AG10803 (cell line): ENCODE results near the gene KCNN1.

Experiments
- DNase-seq: peaks from one replicate; pipeline ENCODE4 v3.0.0; 2010; ENCODE audit warnings: low read depth
- H3K4me3 ChIP-seq: 2 replicates; pipeline ENCODE4 v1.5.1; 2011; ENCODE audit warnings: mild to moderate bottlenecking, low read length, control low read depth
- TF ChIP-seq, protein P1 (sequence below): conservative IDR thresholded peaks from 2 replicates; pipeline ENCODE4 v1.5.1; 2011; ENCODE audit warnings: mild to moderate bottlenecking, low read length, control low read depth, inconsistent platforms

Gene KCNN1

DNA sequence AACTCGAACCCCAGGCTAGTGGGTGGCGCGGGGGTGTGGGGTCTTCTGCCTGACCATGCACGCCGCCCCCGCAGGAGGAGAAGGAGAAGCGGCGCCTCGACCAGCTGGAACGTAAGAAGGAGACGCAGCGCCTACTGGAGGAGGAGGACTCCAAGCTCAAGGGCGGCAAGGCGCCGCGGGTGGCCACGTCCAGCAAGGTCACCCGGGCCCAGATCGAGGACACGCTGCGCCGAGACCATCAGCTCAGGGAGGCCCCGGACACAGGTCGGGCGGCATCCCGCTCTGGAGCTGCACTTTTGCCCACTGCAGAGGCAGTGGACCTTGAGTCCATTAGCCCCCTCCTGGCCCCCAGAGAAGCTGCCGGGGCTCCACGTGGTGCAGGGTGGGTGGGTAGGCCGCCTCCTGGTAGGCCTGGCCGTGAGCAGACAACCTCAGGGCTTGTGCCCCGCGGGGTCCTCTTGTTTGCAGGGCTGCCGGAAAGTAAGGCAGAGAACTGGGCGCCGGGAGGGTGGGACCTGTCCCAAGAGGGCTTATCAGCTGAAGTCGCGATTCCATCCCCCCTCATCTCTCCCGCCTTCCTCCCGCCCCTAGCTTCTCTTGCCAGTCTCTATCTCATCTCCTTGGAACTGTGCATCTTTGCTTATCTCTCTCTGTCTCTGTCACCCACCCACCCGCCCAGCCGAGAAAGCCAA is 24.2 kb upstream of the KCNN1 start:
- no peak overlapping the region for H3K4me3 ChIP-seq
- no peak for DNase-seq
- TF ChIP-seq, protein P1, sequence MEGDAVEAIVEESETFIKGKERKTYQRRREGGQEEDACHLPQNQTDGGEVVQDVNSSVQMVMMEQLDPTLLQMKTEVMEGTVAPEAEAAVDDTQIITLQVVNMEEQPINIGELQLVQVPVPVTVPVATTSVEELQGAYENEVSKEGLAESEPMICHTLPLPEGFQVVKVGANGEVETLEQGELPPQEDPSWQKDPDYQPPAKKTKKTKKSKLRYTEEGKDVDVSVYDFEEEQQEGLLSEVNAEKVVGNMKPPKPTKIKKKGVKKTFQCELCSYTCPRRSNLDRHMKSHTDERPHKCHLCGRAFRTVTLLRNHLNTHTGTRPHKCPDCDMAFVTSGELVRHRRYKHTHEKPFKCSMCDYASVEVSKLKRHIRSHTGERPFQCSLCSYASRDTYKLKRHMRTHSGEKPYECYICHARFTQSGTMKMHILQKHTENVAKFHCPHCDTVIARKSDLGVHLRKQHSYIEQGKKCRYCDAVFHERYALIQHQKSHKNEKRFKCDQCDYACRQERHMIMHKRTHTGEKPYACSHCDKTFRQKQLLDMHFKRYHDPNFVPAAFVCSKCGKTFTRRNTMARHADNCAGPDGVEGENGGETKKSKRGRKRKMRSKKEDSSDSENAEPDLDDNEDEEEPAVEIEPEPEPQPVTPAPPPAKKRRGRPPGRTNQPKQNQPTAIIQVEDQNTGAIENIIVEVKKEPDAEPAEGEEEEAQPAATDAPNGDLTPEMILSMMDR, result no peak

DNA sequence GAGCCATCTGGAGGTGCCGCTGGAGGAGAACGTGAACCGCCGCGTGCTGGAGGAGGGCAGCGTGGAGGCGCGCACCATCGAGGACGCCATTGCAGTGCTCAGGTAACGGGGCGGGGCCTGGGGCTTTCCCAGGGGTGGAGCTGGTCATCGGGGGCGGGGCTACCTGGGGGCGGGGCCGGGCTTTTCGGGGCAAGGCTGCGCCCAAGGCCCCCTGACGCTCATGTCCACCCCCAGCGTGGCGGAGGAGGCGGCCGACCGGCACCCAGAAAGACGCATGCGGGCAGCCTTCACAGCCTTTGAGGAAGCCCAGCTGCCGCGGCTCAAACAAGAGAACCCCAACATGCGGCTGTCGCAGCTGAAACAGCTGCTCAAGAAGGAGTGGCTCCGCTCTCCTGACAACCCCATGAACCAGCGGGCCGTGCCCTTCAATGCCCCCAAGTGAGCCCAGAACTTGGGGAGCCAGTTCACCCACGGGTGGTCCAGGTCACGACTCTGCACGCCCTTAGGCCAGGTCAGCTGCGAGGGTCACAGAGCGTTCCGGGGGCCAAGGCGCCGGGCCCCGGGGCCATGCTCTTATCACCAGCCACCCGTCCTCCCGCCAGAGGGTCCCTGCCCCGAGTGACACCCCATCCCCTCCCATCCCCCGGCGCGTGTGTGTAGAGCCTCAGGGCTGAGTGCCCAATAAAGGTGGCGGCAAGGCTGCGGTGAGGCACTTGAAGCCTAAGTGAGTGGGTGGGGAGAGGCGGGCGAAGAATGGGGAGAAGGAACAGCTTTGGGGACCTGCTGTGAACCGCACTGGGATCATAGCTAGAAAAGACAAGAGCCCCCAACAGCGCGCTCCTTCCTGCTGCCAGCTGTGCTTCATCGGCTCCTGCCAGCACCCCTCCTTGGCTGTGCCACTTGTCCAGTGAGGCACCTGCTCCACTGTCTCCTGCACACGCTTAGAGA is 23.4 kb upstream of the KCNN1 start:
- TF ChIP-seq, protein P1, result no peak
- no peak overlapping the region for H3K4me3 ChIP-seq
- DNase-seq, result no peak

DNA sequence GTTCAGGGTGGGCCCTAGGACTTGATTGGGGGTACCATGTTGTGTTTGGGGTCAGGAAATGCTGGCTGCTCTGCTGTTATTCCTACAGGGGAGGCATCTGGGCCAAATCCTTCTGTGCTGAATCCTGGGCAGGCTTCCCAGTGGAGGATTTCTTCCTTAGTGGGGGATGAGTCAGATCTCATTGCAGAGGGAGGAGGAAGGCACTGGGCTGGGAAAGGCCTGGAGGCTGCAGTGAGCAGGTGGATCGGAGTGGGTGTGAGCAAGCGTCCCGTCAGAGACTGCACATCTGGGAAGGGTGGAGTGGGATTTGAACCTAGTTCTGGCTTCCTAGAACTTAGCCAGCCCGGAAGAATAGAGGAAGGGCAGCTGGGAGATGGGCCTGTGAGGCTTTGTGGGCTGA is 22.6 kb upstream of the KCNN1 start:
- H3K4me3 ChIP-seq, result no peak overlapping the region
- DNase-seq, result peak; percentile 78
- TF ChIP-seq, protein P1, result no peak

DNA sequence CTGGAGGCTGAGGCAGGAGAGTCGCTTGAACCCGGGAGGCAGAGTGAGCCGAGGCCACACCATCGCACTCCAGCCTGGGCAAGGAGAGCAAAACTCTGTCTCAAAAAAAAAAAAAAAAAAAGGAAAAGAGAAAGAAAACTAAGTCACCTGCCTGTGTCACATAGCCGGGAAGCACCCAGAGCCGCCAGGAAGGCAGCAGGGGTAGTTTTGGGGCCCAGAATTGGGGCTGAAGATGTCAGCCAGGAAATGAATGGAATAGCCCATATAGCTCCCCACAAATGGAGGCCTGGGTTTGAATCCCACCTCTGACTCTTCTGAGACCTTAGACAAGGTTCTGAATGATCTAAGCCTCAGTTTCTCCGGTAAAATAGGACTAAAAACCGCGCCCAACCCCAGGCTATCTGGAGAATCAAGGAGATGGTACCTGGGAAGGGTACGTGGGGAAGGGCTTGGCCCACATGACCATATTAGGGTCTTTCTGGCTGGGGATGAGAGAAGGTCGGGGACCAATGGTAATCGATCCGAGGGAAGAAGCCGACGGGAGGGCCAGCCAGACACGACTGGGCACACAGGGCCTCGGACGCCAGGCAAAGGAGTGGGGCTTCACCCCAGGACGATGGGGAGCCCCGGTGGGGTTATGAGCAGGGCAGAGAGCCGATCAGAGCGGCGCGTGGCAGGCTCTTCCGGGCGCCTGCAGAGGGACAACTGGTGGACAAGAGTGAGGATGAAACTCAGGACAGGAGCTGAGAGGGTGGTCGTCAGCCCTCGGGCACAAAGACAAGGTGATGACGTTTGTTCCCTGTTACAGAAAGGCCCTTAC is 19.7 kb upstream of the KCNN1 start:
- TF ChIP-seq, protein P1, result 0 out of 2 replicates have a peak, but pooled peaks have one; percentile 3
- H3K4me3 ChIP-seq, result peak overlapping the region; percentile 67

DNA sequence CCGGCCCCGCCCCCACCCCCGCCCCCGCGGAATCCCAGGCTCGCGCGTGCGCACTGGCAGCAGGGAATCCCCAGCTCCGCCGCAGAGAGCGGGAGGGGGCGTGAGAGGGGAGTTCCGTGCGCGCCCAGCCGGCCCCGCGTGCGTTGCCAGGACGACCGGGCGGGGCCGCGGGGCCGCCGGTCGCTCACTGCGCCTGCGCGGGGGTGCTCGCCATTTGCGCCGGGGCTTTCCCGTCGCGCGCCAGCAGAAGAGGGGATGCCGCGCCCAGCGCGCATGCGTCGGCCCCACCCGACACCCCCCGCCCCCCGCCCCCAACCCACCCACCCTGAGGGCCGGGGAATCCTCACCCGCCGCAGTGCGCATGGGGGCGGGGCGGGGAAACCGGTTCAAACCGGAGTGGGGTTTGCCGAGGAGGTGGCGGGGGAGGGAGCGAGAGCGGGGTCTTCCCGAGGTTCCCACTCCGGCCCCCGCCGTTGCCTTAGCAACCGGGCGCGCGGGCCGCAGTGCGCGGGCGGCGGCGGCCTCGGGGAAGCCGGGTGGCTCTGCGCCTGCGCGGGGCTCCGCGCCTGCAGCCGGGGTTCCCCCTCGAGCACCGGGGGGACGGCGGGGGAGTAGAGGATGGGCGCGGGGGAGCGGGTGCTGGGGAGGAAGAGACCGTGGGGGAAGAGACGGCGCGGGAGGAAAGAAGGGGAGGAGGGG is 18.9 kb upstream of the KCNN1 start:
- DNase-seq, result peak; percentile 88
- peak overlapping the region; percentile 67 for H3K4me3 ChIP-seq
- TF ChIP-seq, protein P1, result no peak

More for the DNA sequence above, 19.7 kb upstream of the KCNN1 start:
- DNase-seq, result no peak

DNA sequence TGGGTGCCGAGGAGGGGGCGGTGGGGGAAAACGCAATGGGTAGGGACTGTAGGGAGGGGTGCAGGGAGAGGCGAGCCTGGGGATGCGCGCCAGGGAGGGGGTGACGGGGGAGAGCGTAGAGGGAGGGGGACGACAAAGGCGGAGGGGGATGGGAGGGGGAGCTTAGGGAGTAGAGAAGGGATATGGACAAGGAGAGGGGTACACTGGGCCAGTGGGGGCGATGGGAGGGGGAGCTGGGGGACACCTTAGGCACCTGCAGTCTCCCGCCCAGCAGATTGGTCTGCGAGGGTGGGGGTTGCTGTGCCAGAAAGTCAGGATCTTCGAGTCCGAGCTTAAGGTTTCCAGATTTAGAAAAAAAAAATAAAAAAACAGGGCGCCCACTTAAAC is 18.4 kb upstream of the KCNN1 start:
- TF ChIP-seq, protein P1, result no peak
- peak overlapping the region; percentile 61 for H3K4me3 ChIP-seq
- no peak for DNase-seq
